NCI-H187 (cell line): ENCODE results near the gene TRMT2A.

ENCODE experiments used
- DNase-seq, 2 experiments: peaks; one replicate each; lab custom pipeline; 2025; lab: John Stamatoyannopoulos, UW

The TRMT2A gene

DNA sequence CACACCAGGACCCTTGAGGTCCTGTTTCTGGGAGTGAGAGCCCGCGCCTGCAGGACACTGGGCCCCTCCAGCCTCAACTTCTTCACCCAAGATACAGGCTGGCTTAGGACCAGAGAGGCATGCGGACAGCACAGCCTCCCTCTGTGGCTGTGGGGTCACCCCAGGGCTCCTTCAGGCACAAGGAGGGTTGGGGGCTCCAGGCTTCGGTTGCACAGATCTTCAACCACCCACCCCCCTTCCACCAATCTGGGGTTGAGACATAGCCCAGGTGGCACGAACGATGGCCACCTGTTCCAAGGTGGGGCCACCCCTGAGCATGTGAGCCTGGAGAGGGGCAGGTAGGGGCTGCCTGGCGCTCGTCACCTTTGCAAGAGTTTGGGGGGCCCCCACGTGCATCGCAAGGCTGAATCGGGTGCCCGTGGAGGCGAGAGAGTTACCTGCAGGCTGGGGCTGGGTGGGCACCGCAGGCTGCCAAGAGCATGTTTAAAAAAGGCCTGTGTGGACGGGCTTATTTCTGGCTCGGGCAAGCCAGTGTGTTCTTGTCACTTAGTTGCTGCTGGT, 15.7 kb upstream of the TRMT2A start:
- no peak for DNase-seq

DNA sequence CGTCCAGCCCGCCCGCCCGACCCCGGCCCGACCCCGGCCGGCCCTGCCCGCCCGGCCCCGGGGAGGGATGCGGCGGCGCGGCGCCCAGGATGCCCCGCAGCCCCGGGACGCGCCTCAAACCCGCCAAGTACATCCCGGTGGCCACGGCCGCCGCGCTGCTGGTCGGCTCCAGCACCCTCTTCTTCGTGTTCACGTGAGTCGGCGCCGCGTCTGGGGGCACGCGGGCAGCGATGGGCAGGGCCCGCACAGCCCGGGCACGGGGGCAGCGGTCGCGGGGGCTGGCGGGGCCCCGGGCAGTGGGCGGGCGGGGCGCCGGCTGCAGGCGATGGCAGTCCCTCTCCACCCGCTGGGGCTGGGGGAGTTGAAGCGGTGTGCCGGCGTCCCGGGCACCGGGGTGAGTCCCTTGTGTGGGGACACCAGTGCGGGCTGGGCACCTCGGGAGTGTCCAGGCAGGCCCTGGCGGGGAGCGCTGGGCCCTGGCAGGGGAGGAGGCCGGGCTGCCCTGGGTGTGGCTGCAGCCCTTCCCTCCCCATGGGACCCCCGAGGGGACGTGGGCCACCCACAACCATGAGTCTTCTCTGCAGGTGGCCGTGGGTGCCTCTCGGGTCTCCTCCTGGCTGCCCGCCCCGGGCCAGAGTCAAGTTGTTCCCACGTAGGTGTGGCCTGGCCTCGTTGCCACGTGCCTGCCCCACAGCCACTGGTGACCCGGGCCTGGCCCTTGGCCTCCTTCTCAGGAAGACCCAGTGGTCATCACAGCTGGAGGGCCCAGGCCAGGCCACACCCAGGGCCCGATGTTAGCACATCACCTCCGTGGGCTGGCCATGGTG, 15.0 kb upstream of the TRMT2A start:
- DNase-seq, result no peak

- no peak for DNase-seq
Observed at GRCh38 chr22:20131597-20131858, 14.5 kb upstream of the TRMT2A start, which contains the start of gene ZDHHC8. Gene ZDHHC8 (plus strand): TSS chr22:20131804. CDS start chr22:20131948, 144 bp downstream.

DNA sequence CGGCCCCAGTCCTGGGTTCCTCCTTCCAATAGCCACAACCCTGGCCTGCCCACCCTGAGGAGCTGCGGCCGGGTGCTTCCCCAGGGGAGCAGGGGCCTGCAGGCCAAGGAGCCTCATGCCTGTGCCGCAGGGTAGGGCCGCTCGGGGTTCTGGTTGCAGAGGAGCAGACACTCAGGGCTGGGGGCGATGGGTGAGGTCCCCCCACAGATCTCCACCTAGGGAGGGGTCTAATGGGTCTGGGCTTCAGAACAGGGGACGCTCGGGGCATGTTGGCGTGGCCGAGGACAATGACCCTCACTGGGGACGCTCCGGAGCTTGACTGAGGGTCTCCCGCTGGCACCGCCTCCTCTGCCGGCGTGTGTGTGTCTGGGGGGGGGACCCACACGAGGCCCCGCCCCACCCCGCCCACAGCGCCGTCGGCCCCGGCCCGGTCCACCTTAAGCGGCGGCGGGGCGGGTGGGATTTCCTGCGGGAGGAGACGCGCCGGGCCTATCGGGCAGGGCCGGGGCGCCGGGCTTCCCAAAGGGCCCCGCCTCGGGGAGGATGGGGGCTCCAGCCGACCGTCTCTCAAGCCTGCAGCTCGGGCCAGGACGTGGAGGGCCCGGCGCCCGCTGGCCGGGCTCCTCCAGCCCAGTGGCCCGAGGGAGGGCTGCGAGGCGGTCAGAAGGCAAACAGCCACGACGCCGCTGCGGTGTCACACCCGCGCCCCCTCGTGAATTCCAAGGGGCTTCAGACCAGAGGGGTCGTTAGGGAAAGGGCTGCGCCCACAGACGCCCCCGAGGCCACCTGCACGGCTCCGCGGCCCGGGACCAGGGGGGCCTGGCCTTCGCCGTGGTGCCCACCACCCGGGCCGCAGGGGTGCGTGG, 13.9 kb upstream of the TRMT2A start:
- DNase-seq, result no peak

DNA sequence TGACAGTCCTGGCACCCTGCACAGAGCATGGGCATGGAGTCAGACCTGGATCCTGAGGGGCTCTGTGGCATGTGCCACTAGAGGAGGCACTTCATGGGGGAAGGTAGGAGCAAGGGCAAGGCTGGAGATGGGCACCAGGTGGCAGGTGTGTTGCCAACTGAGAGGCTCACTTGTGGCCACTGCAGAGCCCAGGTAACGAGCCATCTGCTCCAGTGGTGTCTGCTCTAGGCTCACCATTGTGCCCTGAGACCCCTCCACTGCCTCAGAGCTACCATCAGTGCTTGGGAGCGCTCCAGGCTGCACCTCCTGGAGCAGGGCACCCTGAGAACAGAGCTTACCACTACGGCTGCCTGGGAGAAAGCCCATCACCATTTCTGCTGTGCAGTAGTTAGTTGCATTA, 13.3 kb upstream of the TRMT2A start:
- no peak for DNase-seq

- no peak for DNase-seq
Observed at GRCh38 chr22:20129747-20130014, 12.7 kb upstream of the TRMT2A start.

DNA sequence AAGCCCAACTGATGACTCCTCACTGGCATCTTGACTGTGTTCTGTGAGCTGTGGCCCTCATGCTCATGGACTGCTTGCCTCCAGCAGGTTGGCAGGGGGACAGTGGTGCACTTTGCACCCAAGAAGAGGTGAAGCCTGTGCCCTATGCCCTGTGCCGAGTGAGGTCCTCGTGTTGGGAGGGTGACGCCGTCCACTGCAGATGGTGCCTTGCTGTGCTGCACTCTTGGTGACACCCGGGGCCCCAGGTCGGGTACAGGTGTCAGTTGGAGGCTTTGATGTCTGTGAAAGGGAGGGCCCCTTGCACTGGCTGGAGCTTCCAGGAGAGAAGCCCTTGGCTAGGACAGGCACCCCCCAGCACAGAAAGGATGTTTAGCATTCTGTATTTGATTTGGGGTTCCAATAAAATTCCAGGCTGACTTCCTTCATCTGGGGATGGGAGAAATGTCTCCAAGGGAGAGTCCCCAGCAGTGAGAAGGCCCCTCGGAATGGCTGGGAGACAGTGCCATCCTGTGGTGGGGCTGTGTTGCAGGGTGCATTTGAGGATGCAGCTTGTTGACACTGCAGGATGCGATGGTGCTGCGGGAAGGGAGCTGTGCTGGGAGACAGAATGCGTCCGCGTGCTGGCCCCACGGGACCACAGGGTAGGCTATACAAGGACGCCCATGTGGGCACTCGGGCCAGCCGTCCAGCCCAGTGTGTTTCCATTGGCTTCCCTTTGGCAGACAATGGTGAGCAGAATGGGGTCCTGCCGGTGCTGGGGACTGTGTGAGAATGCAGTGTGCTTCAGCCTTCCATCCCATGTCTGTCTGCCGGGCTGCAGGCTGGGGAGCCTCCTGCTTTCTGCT, 12.1 kb upstream of the TRMT2A start:
- no peak for DNase-seq

- DNase-seq, result no peak
Observed at GRCh38 chr22:20128619-20128901, 11.5 kb upstream of the TRMT2A start.

- DNase-seq, result no peak
Observed at GRCh38 chr22:20127869-20128618, 11.0 kb upstream of the TRMT2A start.

GRCh38 chr22:20127318-20127868, 10.4 kb upstream of the TRMT2A start:
- no peak for DNase-seq

- DNase-seq, result no peak
Observed at GRCh38 chr22:20126284-20127029, 9.4 kb upstream of the TRMT2A start.

- DNase-seq, result no peak
Observed at GRCh38 chr22:20125201-20126174, 8.5 kb upstream of the TRMT2A start.

- DNase-seq, result no peak
Observed at GRCh38 chr22:20124083-20124787, 7.2 kb upstream of the TRMT2A start.

DNA sequence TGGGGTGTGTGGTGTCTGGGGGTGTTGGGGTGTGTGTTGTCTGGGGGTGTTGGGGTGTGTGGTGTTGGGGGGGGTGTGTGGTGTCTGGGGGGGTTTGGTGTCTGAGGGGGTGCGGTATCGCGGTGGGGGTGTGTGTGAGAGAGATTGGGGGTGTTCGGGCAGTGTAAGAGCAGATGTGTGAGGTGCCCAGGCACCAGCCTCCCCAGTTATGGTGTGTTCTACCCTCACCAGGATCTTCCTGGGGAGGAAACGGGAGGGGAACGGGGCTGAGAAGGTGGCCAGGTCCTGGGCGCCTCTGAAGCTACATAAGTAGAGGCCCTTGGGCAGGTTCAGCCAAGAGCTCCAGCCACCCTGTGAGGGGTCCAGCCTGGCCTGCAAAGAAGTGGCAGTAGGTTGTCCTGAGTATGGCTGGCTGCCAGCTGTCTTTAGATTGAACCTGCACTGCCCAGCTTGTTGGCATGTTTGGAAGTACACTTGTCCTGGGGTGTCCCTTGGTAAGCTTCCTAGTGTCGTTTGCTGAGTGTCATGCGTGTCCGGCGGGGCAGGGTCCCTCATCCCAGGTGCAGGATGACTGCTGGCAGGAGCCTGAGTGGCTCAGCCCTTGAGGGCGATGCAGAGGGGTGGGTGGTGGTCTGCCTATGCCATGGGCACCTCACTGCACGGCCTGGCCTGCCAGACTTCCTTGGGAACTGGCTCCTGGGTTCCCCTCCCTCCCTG, 6.5 kb upstream of the TRMT2A start:
- no peak for DNase-seq

DNA sequence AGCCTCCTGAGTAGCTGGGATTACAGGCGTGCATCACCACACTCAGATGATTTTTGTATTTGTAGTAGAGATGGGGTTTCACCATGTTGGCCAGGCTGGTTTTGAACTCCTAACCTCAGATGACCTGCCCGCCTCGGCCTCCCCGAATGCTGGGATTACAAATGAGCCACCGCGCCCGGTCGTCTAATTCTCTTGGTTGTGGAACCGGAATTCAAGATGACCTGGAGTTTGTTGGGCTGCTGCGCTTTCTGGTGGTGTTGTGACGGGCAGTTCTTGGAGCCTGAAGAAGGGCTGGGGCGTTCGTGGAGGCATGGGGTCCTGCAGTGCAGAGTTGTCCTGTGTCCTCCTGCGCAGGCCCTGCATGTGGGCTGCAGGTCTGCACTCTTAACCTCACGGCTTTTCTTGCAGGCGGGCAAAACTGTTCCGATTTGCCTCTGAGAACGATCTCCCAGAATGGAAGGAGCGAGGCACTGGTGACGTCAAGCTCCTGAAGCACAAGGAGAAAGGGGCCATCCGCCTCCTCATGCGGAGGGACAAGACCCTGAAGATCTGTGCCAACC, 4.9 kb upstream of the TRMT2A start:
- DNase-seq, result no peak

- DNase-seq, result no peak
Observed at GRCh38 chr22:20118300-20119020, 1.4 kb upstream of the TRMT2A start.

DNA sequence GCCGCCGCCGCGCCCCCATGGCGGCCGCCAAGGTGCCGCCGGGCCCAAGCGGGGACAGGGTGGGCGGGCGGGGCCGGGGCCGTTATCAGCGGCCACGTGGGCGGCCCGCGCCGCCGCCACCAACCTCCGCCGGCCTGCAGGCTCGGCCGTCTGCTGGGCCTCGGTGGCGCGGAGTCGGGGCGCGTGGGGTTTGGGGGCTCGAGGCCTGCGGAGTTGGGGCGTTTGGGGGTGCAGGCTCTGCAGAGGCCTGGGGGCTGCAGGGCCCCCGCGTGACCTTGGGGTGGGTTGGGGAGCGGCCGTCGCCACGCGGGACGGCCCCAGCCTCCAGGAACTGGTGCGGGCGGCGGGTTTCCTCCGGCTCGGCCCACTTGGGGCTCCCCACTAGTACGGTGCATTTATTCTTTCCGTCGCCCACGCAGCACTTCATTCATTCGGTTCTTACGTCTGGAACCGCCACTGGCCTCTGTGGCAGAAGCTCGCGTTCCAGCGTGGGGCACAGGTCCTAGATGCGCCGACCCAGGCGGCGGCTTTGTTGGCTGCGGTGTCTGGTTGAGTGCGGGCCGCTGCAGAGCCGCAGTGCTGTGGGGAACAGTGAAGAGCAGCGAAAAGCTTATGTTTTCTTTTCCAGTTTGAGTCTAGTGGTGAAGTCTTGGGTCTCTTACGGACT, 740 bp upstream of the TRMT2A start:
- no peak for DNase-seq
